ENCODE results near the gene BRD7.

BRD7 gene

DNA sequence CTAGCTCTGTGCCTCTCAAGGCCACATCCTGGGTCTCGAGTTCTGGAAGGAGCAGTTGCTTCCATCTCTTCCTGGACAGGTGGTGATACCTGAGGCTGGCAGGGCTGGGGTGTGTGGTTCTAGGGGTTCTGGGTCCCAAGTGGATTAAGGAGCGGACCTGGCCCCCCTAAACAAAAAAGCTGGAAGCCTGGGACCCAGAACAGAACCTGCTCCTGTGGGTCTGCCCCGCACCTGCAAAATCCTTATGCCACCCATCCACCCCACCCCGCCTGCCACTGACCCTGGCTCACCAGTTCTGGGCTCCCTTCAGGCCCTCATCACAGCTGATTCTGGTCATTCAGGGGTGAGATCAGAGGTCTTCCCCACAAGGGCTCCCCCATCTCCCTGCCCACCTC, 57.7 kb downstream of the BRD7 start:
- POLR2A ChIA-PET: no interaction called here

DNA sequence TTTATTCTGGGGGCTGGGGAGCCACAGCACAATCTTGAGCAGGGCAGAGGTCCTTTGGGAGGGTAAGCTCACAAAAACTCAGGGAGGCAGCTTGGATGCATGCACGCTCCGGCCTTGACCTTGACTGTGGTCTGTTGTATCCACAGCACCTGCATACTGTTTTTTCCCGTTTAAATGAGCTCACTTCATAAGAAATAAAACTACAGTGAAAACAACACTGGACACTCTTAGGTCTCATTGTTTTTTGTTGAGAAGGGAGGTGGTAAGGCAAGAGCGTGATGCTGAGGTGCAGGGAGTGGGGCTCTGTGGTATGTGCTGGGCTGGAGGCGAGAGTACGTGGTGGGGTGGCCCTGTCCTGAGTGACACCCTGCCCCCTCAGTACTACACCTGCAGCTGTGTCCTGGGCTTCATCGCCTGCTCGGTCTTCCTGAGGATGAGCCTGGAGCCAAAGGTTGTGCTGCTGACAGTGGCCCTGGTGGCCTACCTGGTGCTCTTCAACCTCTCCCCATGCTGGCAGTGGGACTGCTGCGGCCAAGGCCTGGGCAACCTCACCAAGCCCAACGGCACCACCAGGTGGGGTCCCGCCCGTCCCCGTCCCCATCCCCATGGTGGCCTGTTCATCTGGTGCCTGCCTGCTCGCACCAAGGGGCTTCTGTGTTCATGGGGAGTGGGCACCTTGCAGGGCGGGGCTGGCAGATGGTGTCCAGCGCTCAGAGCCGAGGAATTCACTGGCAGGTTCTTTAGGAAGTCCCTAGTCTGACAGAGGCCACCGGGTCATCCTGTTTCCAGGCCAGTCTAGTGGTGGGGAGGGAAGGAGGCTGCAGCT, 58.3 kb downstream of the BRD7 start:
- DNase-seq (ENCODE audit: extremely low spot score): no peak
- ChIA-PET POLR2A (no interaction called here), CTCF (interaction anchor here (1.0 to 4.7 kb wide), 5 partner anchors 16 to 285 kb away, joined by 3 to 24 read pairs (median 4); partner anchors contain the start of gene CNEP1R1)
- TF ChIP-seq, protein P1, sequence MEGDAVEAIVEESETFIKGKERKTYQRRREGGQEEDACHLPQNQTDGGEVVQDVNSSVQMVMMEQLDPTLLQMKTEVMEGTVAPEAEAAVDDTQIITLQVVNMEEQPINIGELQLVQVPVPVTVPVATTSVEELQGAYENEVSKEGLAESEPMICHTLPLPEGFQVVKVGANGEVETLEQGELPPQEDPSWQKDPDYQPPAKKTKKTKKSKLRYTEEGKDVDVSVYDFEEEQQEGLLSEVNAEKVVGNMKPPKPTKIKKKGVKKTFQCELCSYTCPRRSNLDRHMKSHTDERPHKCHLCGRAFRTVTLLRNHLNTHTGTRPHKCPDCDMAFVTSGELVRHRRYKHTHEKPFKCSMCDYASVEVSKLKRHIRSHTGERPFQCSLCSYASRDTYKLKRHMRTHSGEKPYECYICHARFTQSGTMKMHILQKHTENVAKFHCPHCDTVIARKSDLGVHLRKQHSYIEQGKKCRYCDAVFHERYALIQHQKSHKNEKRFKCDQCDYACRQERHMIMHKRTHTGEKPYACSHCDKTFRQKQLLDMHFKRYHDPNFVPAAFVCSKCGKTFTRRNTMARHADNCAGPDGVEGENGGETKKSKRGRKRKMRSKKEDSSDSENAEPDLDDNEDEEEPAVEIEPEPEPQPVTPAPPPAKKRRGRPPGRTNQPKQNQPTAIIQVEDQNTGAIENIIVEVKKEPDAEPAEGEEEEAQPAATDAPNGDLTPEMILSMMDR (IDR thresholded peaks at IDR 0.05; ENCODE audit: control extremely low read depth, extremely low read depth, low read depth, missing control alignments): no peak

More for the DNA sequence above, 57.7 kb downstream of the BRD7 start:
- CTCF ChIA-PET: interaction anchor here (1.6 to 1.9 kb wide), 2 partner anchors 15 to 61 kb away, joined by 4 to 5 read pairs; no protein-coding TSS in a partner anchor
- TF ChIP-seq, protein P1 (IDR thresholded peaks at IDR 0.05; ENCODE audit: control extremely low read depth, extremely low read depth, low read depth, missing control alignments): no peak
- DNase-seq (ENCODE audit: extremely low spot score): no peak

DNA sequence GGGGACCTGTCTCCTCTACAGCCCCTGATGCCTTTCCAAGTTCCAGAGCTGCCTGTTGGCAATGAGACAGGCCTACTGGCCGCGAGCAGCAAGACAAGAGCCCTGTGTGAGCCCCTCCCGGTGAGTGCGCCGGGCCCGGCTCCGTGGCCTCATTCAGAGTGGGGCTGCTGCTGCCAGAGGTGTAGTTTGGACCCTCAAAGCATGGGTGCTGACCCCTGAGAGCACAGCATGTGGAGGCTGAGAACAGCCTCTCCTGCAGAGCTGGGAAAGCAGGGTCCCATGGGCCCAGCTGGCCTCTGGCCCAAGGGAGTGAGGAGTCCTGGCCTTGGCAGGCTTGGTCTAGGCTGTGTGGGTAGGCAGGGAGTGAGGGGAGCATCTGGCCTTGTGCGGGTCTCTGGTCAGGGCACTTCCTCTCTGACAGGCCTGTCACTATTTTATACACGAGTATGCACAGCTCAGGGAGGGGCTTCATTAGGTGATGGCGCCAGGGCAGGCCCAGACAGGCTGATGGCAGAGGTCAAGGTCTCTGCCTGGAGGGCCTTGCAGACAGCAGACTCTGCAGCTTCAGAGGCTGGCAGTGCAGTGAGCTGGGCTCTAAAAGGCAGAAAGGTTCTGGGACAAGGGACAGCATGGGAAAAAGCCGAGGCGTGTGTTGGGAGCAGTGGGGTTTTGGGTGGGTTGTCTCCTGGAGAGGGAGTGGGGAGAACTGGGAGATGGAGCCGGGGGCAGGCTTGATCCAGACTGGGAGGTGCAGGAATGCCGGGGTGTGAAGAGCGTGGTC, 59.1 kb downstream of the BRD7 start:
- CTCF ChIA-PET: interaction anchor here (1.0 to 4.7 kb wide), 4 partner anchors 17 to 285 kb away, joined by 3 to 24 read pairs (median 4); partner anchors contain the start of gene CNEP1R1
- POLR2A ChIA-PET: no interaction called here
- TF ChIP-seq, protein P1 (IDR thresholded peaks at IDR 0.05; ENCODE audit: control extremely low read depth, extremely low read depth, low read depth, missing control alignments): no peak
- DNase-seq (ENCODE audit: extremely low spot score): no peak

DNA sequence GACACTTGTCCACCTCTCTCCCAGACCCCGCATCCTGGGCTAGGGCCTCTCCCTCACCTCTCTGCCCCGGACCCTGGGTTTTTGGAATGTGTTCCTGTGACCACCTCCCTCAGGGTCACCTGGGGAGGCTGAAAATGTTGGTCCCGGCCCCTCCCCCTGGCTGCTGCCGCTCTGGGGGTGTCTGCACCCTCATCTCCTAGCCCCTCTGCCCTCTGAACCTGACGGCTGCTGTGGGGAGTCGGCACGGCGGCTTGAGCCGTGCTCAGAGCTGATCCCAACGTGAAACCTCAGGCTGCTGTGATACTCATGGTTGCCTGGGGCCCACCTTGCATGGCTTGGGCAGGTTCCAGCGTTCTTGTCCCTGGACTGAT, 59.6 kb downstream of the BRD7 start:
- POLR2A ChIA-PET: no interaction called here
- CTCF ChIA-PET: interaction anchor here (4.7 kb wide), 1 partner anchor 17 kb away, joined by 24 read pairs; no protein-coding TSS in a partner anchor
- TF ChIP-seq, protein P1 (IDR thresholded peaks at IDR 0.05; ENCODE audit: control extremely low read depth, extremely low read depth, low read depth, missing control alignments): no peak

DNA sequence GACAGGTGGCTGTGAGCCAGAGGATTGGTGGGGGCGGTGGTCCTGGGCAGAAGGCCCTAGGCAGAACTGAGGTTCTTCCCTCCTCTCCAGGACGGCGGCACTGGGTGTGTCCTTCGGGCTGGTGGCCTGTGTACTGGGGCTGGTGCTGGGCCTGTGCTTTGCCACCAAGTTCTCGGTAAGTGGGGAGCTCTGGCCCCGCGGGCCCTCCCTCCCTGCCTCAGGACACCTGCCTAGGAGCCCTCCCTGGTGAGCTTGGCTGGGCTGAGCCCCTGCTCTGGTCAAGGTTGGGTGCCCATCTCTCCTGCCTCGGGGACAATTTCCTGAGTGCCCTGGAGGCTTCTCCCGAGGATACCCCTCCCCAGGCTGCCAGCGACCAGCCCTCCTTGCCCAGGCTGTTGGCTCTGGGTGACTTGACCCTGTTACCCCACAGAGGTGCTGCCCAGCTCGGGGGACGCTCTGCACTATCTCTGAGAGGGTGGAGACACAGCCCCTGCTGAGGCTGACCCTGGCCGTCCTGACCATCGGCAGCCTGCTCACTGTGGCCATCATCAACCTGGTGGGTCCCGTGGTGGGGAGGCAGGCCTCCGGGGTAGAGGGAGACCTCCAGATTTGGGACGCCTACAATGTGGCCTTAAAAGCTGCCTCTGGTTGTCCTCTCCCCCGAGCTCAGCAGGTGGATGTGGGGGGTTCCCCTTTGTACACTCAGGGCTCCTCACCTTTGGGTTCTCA, 60.4 kb downstream of the BRD7 start:
- POLR2A ChIA-PET: interaction anchor here (0.7 kb wide), 1 partner anchor 13 kb away, joined by 6 read pairs; no protein-coding TSS in a partner anchor
- CTCF ChIA-PET: interaction anchor here (4.7 kb wide), 1 partner anchor 18 kb away, joined by 24 read pairs; no protein-coding TSS in a partner anchor
- TF ChIP-seq, protein P1 (IDR thresholded peaks at IDR 0.05; ENCODE audit: control extremely low read depth, extremely low read depth, low read depth, missing control alignments): no peak
- DNase-seq (ENCODE audit: extremely low spot score): no peak

More for the DNA sequence above, 59.6 kb downstream of the BRD7 start:
- DNase-seq (ENCODE audit: extremely low spot score): no peak

Measured in GM10248 (cell line).